HG03135 (cell line): Measurements from ENCODE around the gene RCC2.
"Not testable (repeated sequence)": the region's sequence is repeated elsewhere in the genome, so short reads cannot be mapped to it uniquely, and the experiment has no call there.

Experiments
- ATAC-seq: cut with Tn5 transposase; IDR thresholded peaks from one replicate; pipeline ENCODE4 v1.9.1; 2021; ENCODE audit warnings: mild to moderate bottlenecking, moderate library complexity; ENCODE audit not compliant: unreplicated experiment

RCC2 gene

GRCh38 chr1:17439250-17440073, at the start of gene RCC2:
TSS of gene RCC2 (minus strand) at chr1:17439677. CDS start at chr1:17438514, 1,163 bp downstream.
- peak; percentile 33 for ATAC-seq

GRCh38 chr1:17486242-17486641, 46.8 kb upstream of the RCC2 start:
- no peak for ATAC-seq

- ATAC-seq: no peak
Observed at GRCh38 chr1:17485281-17485680, 45.8 kb upstream of the RCC2 start.

- not testable (repeated sequence) for ATAC-seq
Observed at GRCh38 chr1:17481981-17482380, 42.5 kb upstream of the RCC2 start.

- ATAC-seq: no peak
Observed at GRCh38 chr1:17480846-17481245, 41.4 kb upstream of the RCC2 start.

- ATAC-seq: no peak
Observed at GRCh38 chr1:17475752-17476151, 36.3 kb upstream of the RCC2 start.

GRCh38 chr1:17474836-17475555, 35.5 kb upstream of the RCC2 start:
- not testable (repeated sequence) for ATAC-seq

GRCh38 chr1:17472814-17473213, 33.3 kb upstream of the RCC2 start:
- no peak for ATAC-seq

GRCh38 chr1:17471393-17471792, 31.9 kb upstream of the RCC2 start:
- ATAC-seq: no peak

- no peak for ATAC-seq
Observed at GRCh38 chr1:17470021-17470799, 30.7 kb upstream of the RCC2 start.

GRCh38 chr1:17468357-17469265, 29.1 kb upstream of the RCC2 start:
- ATAC-seq: not testable (repeated sequence)

- no peak for ATAC-seq
Observed at GRCh38 chr1:17466359-17466758, 26.9 kb upstream of the RCC2 start.

GRCh38 chr1:17465228-17465627, 25.8 kb upstream of the RCC2 start:
- ATAC-seq: no peak

GRCh38 chr1:17463991-17464390, 24.5 kb upstream of the RCC2 start:
- no peak for ATAC-seq

GRCh38 chr1:17462669-17463068, 23.2 kb upstream of the RCC2 start:
- no peak for ATAC-seq

- no peak for ATAC-seq
Observed at GRCh38 chr1:17460219-17460618, 20.7 kb upstream of the RCC2 start.

- ATAC-seq: no peak
Observed at GRCh38 chr1:17458794-17459193, 19.3 kb upstream of the RCC2 start.

GRCh38 chr1:17452686-17453085, 13.2 kb upstream of the RCC2 start:
- no peak for ATAC-seq

- ATAC-seq: not testable (repeated sequence)
Observed at GRCh38 chr1:17452203-17452602, 12.7 kb upstream of the RCC2 start.

- ATAC-seq: no peak
Observed at GRCh38 chr1:17451731-17452130, 12.3 kb upstream of the RCC2 start.
